PFSK-1 (cell line): ENCODE results near the gene ICA1.

Experiments
- POLR2AphosphoS5 ChIP-seq: IDR thresholded peaks from 2 replicates; pipeline ENCODE4 v1.6.1; 2012; ENCODE audit warnings: low read depth, mild to moderate bottlenecking, control low read depth, low read length, moderate library complexity
- REST ChIP-seq, 2 experiments: IDR thresholded peaks; 2 replicates each; pipeline versions ENCODE4 v1.6.1 to v1.8.0; 2011 to 2012; ENCODE audit warnings: low read depth in 2 of 2, low read length in 2 of 2, control low read depth in 1 of 2, inconsistent platforms in 1 of 2, mild to moderate bottlenecking in 1 of 2, moderate library complexity in 1 of 2; ENCODE audit not compliant: insufficient read depth in 1 of 2
- TAF1 ChIP-seq: IDR thresholded peaks from 2 replicates; pipeline ENCODE4 v1.6.1; 2012; ENCODE audit warnings: low read length, control low read depth, borderline replicate concordance; ENCODE audit not compliant: insufficient read depth

- TF ChIP-seq POLR2AphosphoS5 (no peak), TAF1 (no peak), REST (IDR thresholded peaks at IDR 0.05; ENCODE audit: insufficient read depth in 1 of 2, low read depth in 2 of 2, low read length in 2 of 2) (no peak)
Observed at GRCh38 chr7:8290645-8291308, 28.8 kb upstream of the ICA1 start.
